Activated CD8-positive, alpha-beta T cell treated with anti-CD3 and anti-CD28 coated beads for 36 hours (primary cell): ENCODE data around the gene CD44. TPM values are rescaled to one million over a fixed set of nuclear protein-coding genes. Genes with fewer than 3 reads are reported as not detected.

ENCODE experiments used
- total RNA-seq, 2 experiments: library from RNA; stranded (reverse); gene quantifications; one replicate each; pipeline ENCODE4 v1.2.3, GENCODE V29; 2021

Gene CD44
- total RNA-seq, 2 experiments from 2014 or later, result 363 to 373 TPM

Other genes starting within 250 kb of the CD44 start
- gene APIP, start 222.8 kb upstream of the CD44 start, total RNA-seq, result 10 to 100 TPM; 34.4 to 39.0 TPM
- gene PDHX, start 222.6 kb upstream of the CD44 start, total RNA-seq, result 10 to 100 TPM; 37.1 to 37.4 TPM